MM.1S (cell line): ENCODE data around the gene LIPE.
A peak's percentile ranks its signal among the peaks of the same experiment; 100 is the strongest.

Source experiments
- DNase-seq: peaks from one replicate; pipeline ENCODE4 v3.0.0-alpha.2; 2015
- H2AFZ ChIP-seq: fragments of 300-600 bp; sonication (generic); 2 replicates; pipeline ENCODE4 v1.6.0; 2016; ENCODE audit warnings: antibody characterized with exemption, low read length
- H3F3A ChIP-seq: fragments of 300-600 bp; sonication (generic); 2 replicates; pipeline ENCODE4 v1.6.1; 2016; ENCODE audit warnings: mild to moderate bottlenecking, antibody characterized with exemption, low read length, moderate library complexity, mixed read lengths; ENCODE audit not compliant: insufficient read depth
- H3K27ac ChIP-seq: fragments of 300-600 bp; sonication (generic); 2 replicates; pipeline ENCODE4 v1.5.1; 2016; ENCODE audit warnings: mild to moderate bottlenecking, low read length
- H3K27me3 ChIP-seq: fragments of 300-600 bp; sonication (generic); replicated peaks from 2 replicates; pipeline ENCODE4 v1.6.0; 2016; ENCODE audit warnings: low read length; ENCODE audit not compliant: insufficient read depth
- H3K36me3 ChIP-seq: fragments of 300-600 bp; sonication (generic); replicated peaks from 2 replicates; pipeline ENCODE4 v1.6.1; 2016; ENCODE audit warnings: mild to moderate bottlenecking, low read length, mixed read lengths; ENCODE audit not compliant: insufficient read depth
- H3K4me1 ChIP-seq: fragments of 300-600 bp; sonication (generic); 2 replicates; pipeline ENCODE4 v1.6.1; 2016; ENCODE audit warnings: low read length, mixed read lengths
- H3K4me2 ChIP-seq: fragments of 300-600 bp; sonication (generic); 2 replicates; pipeline ENCODE4 v1.6.0; 2016; ENCODE audit warnings: low read depth, low read length
- H3K4me3 ChIP-seq: fragments of 300-600 bp; sonication (generic); 2 replicates; pipeline ENCODE4 v1.5.1; 2016; ENCODE audit warnings: low read length, mixed read lengths
- H3K79me2 ChIP-seq: fragments of 300-600 bp; sonication (generic); 2 replicates; pipeline ENCODE4 v1.6.1; 2016; ENCODE audit warnings: mixed run types, low read length, mixed read lengths
- H3K9ac ChIP-seq: fragments of 300-600 bp; sonication (generic); 2 replicates; pipeline ENCODE4 v1.6.1; 2016; ENCODE audit warnings: low read length, mixed read lengths
- H3K9me2 ChIP-seq: fragments of 300-600 bp; sonication (generic); replicated peaks from 2 replicates; pipeline ENCODE4 v1.6.1; 2016; ENCODE audit warnings: mild to moderate bottlenecking, low read length, mixed read lengths; ENCODE audit not compliant: insufficient read depth
- H3K9me3 ChIP-seq: fragments of 300-600 bp; sonication (generic); replicated peaks from 2 replicates; pipeline ENCODE4 v1.6.1; 2016; ENCODE audit warnings: mild to moderate bottlenecking, low read length, mixed read lengths; ENCODE audit not compliant: insufficient read depth
- H4K20me1 ChIP-seq: fragments of 300-600 bp; sonication (generic); 2 replicates; pipeline ENCODE4 v1.6.1; 2016; ENCODE audit warnings: mild to moderate bottlenecking, low read length, moderate library complexity, mixed read lengths; ENCODE audit not compliant: insufficient read depth
- CTCF ChIP-seq: fragments of 300-600 bp; sonication (generic); IDR thresholded peaks from 2 replicates; pipeline ENCODE4 v1.5.1; 2016; ENCODE audit warnings: antibody characterized with exemption, low read length, mixed read lengths
- EZH2 ChIP-seq: fragments of 300-600 bp; sonication (generic); optimal IDR thresholded peaks from 2 replicates; pipeline ENCODE3; 2017; ENCODE audit warnings: low read depth, mild to moderate bottlenecking, antibody characterized with exemption, low read length, mixed read lengths
- EZH2phosphoT487 ChIP-seq: fragments of 300-600 bp; sonication (generic); IDR thresholded peaks from 2 replicates; pipeline ENCODE4 v1.6.1; 2018; ENCODE audit warnings: antibody characterized with exemption, low read length

LIPE gene

GRCh38 chr19:42423462-42424344 lies 3.5 kb downstream of the LIPE start:
- peak overlapping the region; percentile 96 for H3K4me2 ChIP-seq
- peak overlapping the region; percentile 64; the same call in 1 of the 2 replicates for H3K27ac ChIP-seq
- peak; percentile 97 for DNase-seq
- peak overlapping the region; percentile 86 for H2AFZ ChIP-seq
- no peaks in the 10 kb centered on the region for H3K27me3 ChIP-seq
- H4K20me1 ChIP-seq: no peaks in the 10 kb centered on the region
- TF ChIP-seq EZH2 (no peak), CTCF (no peak)
- no peaks in the 10 kb centered on the region for H3K36me3 ChIP-seq
- peaks cover 22% of the 10 kb centered on the region for H3K79me2 ChIP-seq
- peak overlapping the region; percentile 81 for H3K9ac ChIP-seq
- H3K9me2 ChIP-seq: no peaks in the 10 kb centered on the region
- H3K9me3 ChIP-seq: no peaks in the 10 kb centered on the region
- peaks cover 15% of the 10 kb centered on the region for H3K4me1 ChIP-seq
- H3K4me3 ChIP-seq: peak overlapping the region; percentile 93
- peaks cover 13% of the 10 kb centered on the region; the same call in 1 of the 2 replicates for H3F3A ChIP-seq

- H3F3A ChIP-seq: peaks cover 13% of the 10 kb centered on the region; the same call in 1 of the 2 replicates
- peak overlapping the region; percentile 86 for H2AFZ ChIP-seq
- peaks cover 15% of the 10 kb centered on the region for H3K4me1 ChIP-seq
- no peaks in the 10 kb centered on the region for H3K9me3 ChIP-seq
- H3K4me2 ChIP-seq: peak overlapping the region; percentile 96
- no peaks in the 10 kb centered on the region for H3K36me3 ChIP-seq
- peaks cover 26% of the 10 kb centered on the region for H3K79me2 ChIP-seq
- H3K4me3 ChIP-seq: peak overlapping the region; percentile 93
- no peak for TF ChIP-seq EZH2phosphoT487
- no peaks in the 10 kb centered on the region for H3K27me3 ChIP-seq
- no peaks in the 10 kb centered on the region for H3K9me2 ChIP-seq
- peak overlapping the region; percentile 64; the same call in 1 of the 2 replicates for H3K27ac ChIP-seq
- peak overlapping the region; percentile 81 for H3K9ac ChIP-seq
- peak; percentile 51 for DNase-seq
- H4K20me1 ChIP-seq: no peaks in the 10 kb centered on the region
Measured at GRCh38 chr19:42422901-42423461, 4.2 kb downstream of the LIPE start.

DNA sequence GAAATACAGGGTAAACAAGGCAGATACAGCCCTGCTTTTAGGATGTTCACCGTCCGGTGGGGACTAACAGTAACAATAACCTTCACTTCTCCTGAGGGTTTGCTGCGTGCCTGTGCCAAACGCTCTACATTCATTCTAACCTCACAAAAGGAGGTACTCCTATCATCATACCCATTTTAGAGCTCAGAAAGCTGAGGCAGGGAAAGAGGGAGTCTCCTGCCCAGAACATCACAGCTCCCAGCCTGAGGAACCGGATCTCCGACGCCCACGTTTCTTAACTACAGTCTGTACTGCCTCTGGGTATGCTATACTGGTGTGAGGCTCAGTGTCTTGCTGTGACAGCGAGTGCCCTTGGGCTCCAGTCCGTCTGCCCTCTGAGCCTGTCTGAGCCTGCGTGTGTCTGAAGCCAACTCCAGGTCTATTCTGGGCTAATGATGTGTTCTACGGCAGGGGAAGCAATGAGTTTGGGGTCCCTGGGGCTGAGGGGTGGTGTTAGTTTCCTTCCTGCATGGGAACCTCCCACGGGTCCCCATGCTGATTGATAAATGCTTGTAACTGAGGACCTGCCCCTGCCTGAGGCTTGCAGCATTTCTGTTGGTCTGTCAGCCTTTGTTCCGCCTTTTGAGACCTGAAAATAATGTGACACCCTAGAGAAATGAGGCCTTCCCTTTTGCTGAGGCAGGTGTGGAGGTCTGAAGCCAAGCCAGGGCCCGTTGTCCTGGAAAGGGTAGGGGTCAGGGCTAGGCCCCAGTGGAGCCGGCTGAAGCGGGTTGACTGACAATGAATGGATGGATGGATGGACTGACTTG lies 4.9 kb downstream of the LIPE start:
- H3F3A ChIP-seq: peaks cover 13% of the 10 kb centered on the region; the same call in 1 of the 2 replicates
- no peaks in the 10 kb centered on the region for H3K9me2 ChIP-seq
- peak overlapping the region; percentile 93 for H3K4me3 ChIP-seq
- DNase-seq: peak; percentile 30
- H2AFZ ChIP-seq: peak overlapping the region; percentile 86
- H4K20me1 ChIP-seq: no peaks in the 10 kb centered on the region
- H3K36me3 ChIP-seq: no peaks in the 10 kb centered on the region
- H3K9ac ChIP-seq: peak overlapping the region; percentile 81
- peaks cover 26% of the 10 kb centered on the region for H3K79me2 ChIP-seq
- no peaks in the 10 kb centered on the region for H3K27me3 ChIP-seq
- TF ChIP-seq EZH2phosphoT487: no peak
- no peak for TF ChIP-seq EZH2
- no peak for TF ChIP-seq CTCF
- H3K9me3 ChIP-seq: no peaks in the 10 kb centered on the region
- H3K4me1 ChIP-seq: peaks cover 15% of the 10 kb centered on the region
- H3K27ac ChIP-seq: peak overlapping the region; percentile 64; the same call in 1 of the 2 replicates
- peak overlapping the region; percentile 96 for H3K4me2 ChIP-seq
